HG03354 (cell line): ENCODE data around the gene RNF103.
"Not testable (repeated sequence)": the region's sequence is repeated elsewhere in the genome, so short reads cannot be mapped to it uniquely, and the experiment has no call there.

Experiments used
- ATAC-seq: cut with Tn5 transposase; IDR thresholded peaks from one replicate; pipeline ENCODE4 v1.9.1; 2021; ENCODE audit warnings: mild to moderate bottlenecking; ENCODE audit not compliant: unreplicated experiment, poor library complexity, severe bottlenecking

Gene RNF103

GRCh38 chr2:86628091-86628522, 4.4 kb upstream of the RNF103 start:
- no peak for ATAC-seq

GRCh38 chr2:86627550-86627949, 3.9 kb upstream of the RNF103 start:
- ATAC-seq: no peak

- no peak for ATAC-seq
Measured at GRCh38 chr2:86625096-86625495, 1.4 kb upstream of the RNF103 start.

- no peak for ATAC-seq
Measured at GRCh38 chr2:86624267-86624547, 542 bp upstream of the RNF103 start.

GRCh38 chr2:86623043-86623493, 597 bp downstream of the RNF103 start:
- ATAC-seq: peak; percentile 57

- ATAC-seq: no peak
Measured at GRCh38 chr2:86622519-86623042, 1.1 kb downstream of the RNF103 start.

GRCh38 chr2:86621280-86621943, 2.3 kb downstream of the RNF103 start:
- ATAC-seq: no peak

GRCh38 chr2:86617738-86618137, 5.9 kb downstream of the RNF103 start:
- ATAC-seq: no peak

GRCh38 chr2:86617153-86617552, 6.5 kb downstream of the RNF103 start:
- ATAC-seq: peak; percentile 62

GRCh38 chr2:86616502-86616901, 7.2 kb downstream of the RNF103 start:
- ATAC-seq: no peak

GRCh38 chr2:86615596-86615995, 8.1 kb downstream of the RNF103 start:
- no peak for ATAC-seq

- no peak for ATAC-seq
Measured at GRCh38 chr2:86613515-86613914, 10.2 kb downstream of the RNF103 start.

GRCh38 chr2:86610871-86611270, 12.8 kb downstream of the RNF103 start:
- ATAC-seq: no peak

- ATAC-seq: no peak
Measured at GRCh38 chr2:86608832-86609410, 14.7 kb downstream of the RNF103 start.

GRCh38 chr2:86603905-86604304, 19.8 kb downstream of the RNF103 start:
- no peak for ATAC-seq

GRCh38 chr2:86598966-86599365, 24.7 kb downstream of the RNF103 start:
- ATAC-seq: no peak

- ATAC-seq: no peak
Measured at GRCh38 chr2:86596118-86596517, 27.5 kb downstream of the RNF103 start.

GRCh38 chr2:86593266-86593665, 30.4 kb downstream of the RNF103 start:
- ATAC-seq: no peak

- ATAC-seq: no peak
Measured at GRCh38 chr2:86592547-86593230, 31.0 kb downstream of the RNF103 start.

- ATAC-seq: not testable (repeated sequence)
Measured at GRCh38 chr2:86589701-86590100, 34.0 kb downstream of the RNF103 start.
